ENCODE measurements around the gene GGTA1. TPM values are rescaled to one million over a fixed set of nuclear protein-coding genes. Genes with fewer than 3 reads are reported as not detected.
A peak's percentile ranks its signal among the peaks of the same experiment; 100 is the strongest.
"Not testable (repeated sequence)": the region's sequence is repeated elsewhere in the genome, so short reads cannot be mapped to it uniquely, and the experiment has no call there.

Gene GGTA1
- polyA plus RNA-seq (ENCODE audit: insufficient read length in 4 of 4): 10 to 100 TPM in 1 of 4 donors, 1 to 10 TPM in 3; 5.6 to 19.4 (median 6.4) TPM

DNA sequence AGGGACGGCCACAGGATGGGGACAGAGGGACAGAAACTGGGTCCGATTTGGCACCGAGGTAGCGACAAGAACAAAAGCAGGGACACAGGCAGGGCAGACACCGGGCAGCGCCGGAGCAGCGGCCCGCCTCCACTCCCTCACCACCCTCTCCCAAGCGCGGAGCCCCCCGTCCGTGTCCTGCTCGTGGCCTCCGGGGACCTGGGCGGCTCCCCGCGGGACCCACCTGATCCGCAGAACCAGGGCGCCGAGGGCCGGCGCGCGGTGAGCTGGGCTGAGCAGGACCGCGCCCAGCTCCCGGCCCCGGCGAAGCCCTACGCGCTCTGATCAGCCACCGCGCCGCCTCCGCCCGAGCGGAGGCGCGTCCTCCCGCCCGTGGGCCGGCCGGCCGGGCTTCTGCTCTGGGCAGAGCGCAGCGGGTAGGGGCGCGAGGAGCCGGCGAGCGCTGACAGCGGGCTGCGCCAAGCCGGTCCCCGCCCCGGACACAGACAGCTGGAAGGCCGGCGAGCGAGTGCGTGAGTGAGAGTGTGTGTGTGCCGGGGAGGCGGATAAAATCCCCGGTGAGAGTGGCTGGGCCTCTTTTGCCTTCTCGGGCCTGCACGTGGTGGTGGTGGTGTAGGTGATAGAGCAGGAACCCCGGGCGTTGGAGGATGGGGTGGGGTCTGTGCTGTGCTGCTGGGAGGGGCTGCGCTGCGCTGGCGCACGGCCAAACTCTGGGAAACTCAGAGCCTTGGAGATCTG, at the start of gene GGTA1:
Gene GGTA1, minus strand, starts transcription at position 418 of the 738 bp plus-strand sequence. CDS start 31,922 bp downstream, outside the sequence.
- DNase-seq (ENCODE audit: low read depth in 4 of 4, low spot score in 3 of 4): peak in 2 of 4 donors; percentile 52 to 55

- no peak for DNase-seq (ENCODE audit: low read depth in 4 of 4, low spot score in 3 of 4)
Measured at GRCh38 chr9:121548666-121549065, 49.0 kb upstream of the GGTA1 start.

- peak; percentile 75 to 89 (median 88) for DNase-seq (ENCODE audit: low read depth in 4 of 4, low spot score in 3 of 4)
Measured at GRCh38 chr9:121545875-121546423, 46.3 kb upstream of the GGTA1 start.

GRCh38 chr9:121545150-121545874, 45.7 kb upstream of the GGTA1 start:
- no peak for DNase-seq (ENCODE audit: low read depth in 4 of 4, low spot score in 3 of 4)

DNA sequence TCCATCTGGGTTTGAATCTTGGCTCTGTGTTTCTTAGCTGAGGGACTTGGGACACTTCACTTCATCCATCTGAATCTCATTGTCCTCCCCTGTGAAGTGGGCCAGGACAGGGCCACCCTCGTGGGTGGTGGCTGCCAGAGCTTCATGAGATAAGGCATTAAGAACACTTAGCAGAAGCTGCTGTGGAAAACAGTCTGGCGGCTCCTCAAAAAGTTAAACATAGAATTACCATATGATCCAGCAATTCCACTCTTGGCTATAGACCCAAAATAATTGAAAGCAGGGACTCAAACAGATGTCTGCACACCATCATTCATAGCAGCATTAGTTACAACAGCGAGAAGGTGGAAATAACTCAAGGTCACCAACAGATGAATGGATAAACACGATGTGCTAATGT, 42.4 kb upstream of the GGTA1 start:
- no peak for DNase-seq (ENCODE audit: low read depth in 4 of 4, low spot score in 3 of 4)

GRCh38 chr9:121541256-121541655, 41.6 kb upstream of the GGTA1 start:
- DNase-seq (ENCODE audit: low read depth in 4 of 4, low spot score in 3 of 4): no peak

DNA sequence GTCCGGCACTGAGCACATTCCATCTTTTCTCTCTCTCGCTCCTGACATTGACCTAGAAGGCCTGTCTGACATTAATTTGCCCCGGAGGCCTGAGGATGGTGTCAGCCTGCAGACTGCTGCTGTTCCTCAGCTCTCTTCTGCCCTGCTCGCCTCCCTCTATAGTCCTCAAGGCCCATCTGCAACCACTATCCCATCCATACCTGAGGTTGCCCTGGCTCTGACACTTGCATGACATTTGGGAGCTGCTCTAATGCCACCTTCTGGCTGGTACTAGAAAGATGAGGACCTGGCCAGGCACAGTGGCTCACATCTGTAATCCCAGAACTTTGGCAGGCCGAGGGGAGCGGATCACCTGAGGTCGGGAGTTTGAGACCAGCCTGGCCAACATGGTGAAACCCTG, 38.6 kb upstream of the GGTA1 start:
- DNase-seq (ENCODE audit: low read depth in 4 of 4, low spot score in 3 of 4): no peak

GRCh38 chr9:121537283-121537682, 37.6 kb upstream of the GGTA1 start:
- no peak for DNase-seq (ENCODE audit: low read depth in 4 of 4, low spot score in 3 of 4)

- no peak for DNase-seq (ENCODE audit: low read depth in 4 of 4, low spot score in 3 of 4)
Measured at GRCh38 chr9:121532881-121533280, 33.2 kb upstream of the GGTA1 start.

- DNase-seq (ENCODE audit: low read depth in 4 of 4, low spot score in 3 of 4): peak; percentile 39 to 64 (median 52)
Measured at GRCh38 chr9:121529237-121529987, 29.8 kb upstream of the GGTA1 start.

GRCh38 chr9:121528642-121529041, 29.0 kb upstream of the GGTA1 start:
- no peak for DNase-seq (ENCODE audit: low read depth in 4 of 4, low spot score in 3 of 4)

- no peak for DNase-seq (ENCODE audit: low read depth in 4 of 4, low spot score in 3 of 4)
Measured at GRCh38 chr9:121527371-121527770, 27.7 kb upstream of the GGTA1 start.

DNA sequence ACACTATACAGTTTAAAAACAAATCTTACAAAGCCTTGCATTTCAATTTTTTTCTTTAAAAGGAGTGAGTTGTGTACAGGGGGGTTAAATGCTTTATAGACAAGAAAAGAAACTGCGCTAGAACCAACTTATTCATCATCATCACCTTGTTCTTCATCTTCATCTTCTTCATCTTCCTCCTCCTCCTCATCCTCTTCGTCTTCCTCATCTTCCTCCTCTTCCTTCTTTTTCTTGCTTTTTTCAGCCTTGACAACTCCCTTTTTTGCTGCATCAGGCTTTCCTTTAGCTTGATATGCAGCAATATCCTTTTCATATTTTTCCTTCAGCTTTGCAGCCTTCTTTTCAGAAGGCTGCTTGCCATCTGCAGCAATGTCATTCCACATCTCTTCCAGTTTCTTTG, 20.0 kb upstream of the GGTA1 start:
- not testable (repeated sequence) for DNase-seq (ENCODE audit: low read depth in 4 of 4, low spot score in 3 of 4)

GRCh38 chr9:121518634-121519033, 19.0 kb upstream of the GGTA1 start:
- DNase-seq (ENCODE audit: low read depth in 4 of 4, low spot score in 3 of 4): no peak

- DNase-seq (ENCODE audit: low read depth in 4 of 4, low spot score in 3 of 4): not testable (repeated sequence)
Measured at GRCh38 chr9:121513166-121513565, 13.5 kb upstream of the GGTA1 start.

DNA sequence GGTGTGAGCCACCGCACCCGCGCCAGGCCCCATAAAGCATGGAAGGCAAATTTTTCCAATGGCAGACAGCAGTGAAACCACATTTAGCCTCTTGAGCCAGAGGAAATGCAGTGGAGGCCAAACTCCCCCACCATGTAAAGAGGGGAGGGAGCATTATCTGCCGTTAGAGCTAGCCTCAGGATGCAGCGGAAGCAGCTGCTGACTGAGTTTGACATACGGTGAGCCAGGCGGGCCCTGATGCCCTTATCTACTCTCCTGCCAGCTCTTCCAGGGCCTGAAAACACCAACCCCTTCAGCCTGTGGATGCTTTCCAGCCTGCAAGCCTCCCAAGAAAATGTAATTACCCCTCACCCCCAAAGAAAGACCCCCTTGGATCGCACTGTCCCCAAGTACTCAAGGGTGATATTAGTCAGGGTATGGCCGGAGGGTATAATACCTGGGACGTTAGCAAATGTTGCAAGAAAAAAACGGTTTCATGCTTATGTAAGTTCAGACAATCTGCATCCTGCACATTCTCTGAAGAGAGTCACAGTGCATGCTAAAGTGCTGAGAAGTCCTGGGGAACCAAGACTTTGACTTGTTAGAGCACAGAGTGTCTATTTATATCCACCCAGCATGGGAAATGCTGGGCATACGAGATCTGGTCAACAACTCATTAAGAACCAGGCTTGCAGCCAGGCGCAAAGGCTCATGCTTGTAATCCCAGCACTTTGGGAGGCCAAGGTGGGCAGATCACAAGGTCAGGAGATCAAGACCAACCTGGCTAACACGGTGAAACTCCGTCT, 11.3 kb upstream of the GGTA1 start:
- DNase-seq (ENCODE audit: low read depth in 4 of 4, low spot score in 3 of 4): no peak

DNA sequence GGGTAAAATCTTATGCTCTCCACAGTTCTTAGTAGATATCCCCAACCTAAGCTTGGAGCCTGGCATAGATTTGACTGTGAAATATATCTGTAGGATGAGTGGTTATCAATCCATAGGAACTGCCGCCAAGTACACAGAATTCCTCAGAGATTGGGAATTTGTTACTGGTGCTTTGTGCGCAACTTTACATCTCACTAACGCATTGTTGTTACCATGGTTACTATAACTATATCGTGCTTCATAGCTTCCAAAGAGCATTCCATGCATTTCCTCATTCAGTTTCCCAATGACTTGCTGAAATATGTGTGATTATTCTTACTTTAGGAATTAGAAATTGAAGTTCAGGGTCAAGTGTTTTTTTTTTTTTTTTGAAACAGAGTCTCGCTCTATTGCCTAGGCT, 9.5 kb upstream of the GGTA1 start:
- no peak for DNase-seq (ENCODE audit: low read depth in 4 of 4, low spot score in 3 of 4)

- no peak for DNase-seq (ENCODE audit: low read depth in 4 of 4, low spot score in 3 of 4)
Measured at GRCh38 chr9:121508415-121508814, 8.8 kb upstream of the GGTA1 start.

DNA sequence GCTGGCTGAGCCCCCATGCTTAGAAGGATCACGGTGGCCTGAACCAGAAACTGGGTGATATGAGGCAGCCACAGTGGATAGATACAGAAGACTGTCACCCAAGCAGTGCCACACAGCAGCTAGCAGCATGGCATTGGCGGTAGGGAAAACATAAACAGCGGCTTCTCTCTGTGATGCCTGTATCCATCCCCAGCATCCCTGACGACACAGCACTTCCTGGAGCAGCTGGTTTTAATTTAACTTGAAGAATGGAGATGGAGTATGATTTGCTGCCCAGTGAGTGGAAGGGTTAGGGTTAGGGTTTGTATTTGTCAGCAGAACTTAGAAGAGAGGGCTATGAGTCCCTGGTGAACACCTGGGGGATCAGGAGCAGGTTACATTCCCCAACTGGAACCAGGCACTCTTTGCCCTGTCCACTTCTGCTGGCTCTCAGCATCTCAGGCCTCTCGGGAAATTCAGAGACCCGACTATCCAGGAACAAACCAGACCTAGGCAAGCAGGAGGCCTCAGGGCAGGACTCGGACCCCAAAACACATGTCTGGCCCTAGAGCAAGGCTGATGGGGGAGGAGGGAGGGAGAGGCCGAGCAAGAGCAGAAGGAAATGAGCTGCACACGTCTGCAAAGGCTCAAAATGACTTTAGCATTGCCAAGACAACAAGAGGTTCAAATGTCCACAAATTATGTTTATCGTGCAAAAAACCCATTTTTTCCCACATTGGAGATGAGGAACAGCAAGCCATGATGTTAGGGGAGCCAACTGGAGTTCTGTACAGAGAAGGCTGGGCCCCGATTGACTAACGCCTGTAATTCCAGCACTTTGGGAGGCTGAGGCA, 6.5 kb upstream of the GGTA1 start:
- no peak for DNase-seq (ENCODE audit: low read depth in 4 of 4, low spot score in 3 of 4)
